Panc1 (cell line): ENCODE results near the gene GPR176. TPM values are rescaled to one million over a fixed set of nuclear protein-coding genes. Genes with fewer than 3 reads are reported as not detected.
A peak's percentile ranks its signal among the peaks of the same experiment; 100 is the strongest.

ENCODE experiments used
- ATAC-seq: fragments of 200-7000 bp; cut with Tn5 transposase; 2 replicates; pipeline ENCODE4 v1.9.1; 2020; ENCODE audit warnings: mild to moderate bottlenecking, moderate library complexity
- BruUV-seq: library from RNA; stranded (reverse); fragments of 400-500 nt; replicated peaks from 2 replicates; lab custom pipeline; 2021; lab: Mats Ljungman, UMichigan
- CTCF ChIA-PET: fragments of 300-600 bp; sonication (Branson Sonifier 250); formaldehyde crosslinking; loops from one replicate; lab custom pipeline; 2022; ENCODE audit warnings: antibody characterized with exemption; lab: Charles Lee
- POLR2A ChIA-PET: fragments of 300-600 bp; sonication (Branson Sonifier 250); formaldehyde crosslinking; loops from one replicate; lab custom pipeline; 2022; ENCODE audit warnings: antibody characterized with exemption; lab: Charles Lee
- DNase-seq: peaks from one replicate; pipeline ENCODE4 v3.0.0-alpha.2; 2010; ENCODE audit warnings: low read depth, low spot score
- H3K27ac ChIP-seq: 2 replicates; pipeline ENCODE4 v1.5.1; 2011; ENCODE audit warnings: mild to moderate bottlenecking, low read length, inconsistent platforms
- H3K27me3 ChIP-seq: fragments of 200-500 bp; sonication (Bioruptor generic); 2 replicates; pipeline ENCODE4 v1.6.0; 2014; ENCODE audit warnings: low read length, inconsistent platforms; ENCODE audit not compliant: control insufficient read depth, insufficient read depth
- H3K36me3 ChIP-seq: fragments of 200-500 bp; sonication (Bioruptor generic); 2 replicates; pipeline ENCODE4 v1.5.1; 2014; ENCODE audit warnings: inconsistent platforms, mild to moderate bottlenecking, low read length, moderate library complexity; ENCODE audit not compliant: control insufficient read depth, insufficient read depth
- H3K4me1 ChIP-seq: 2 replicates; pipeline ENCODE4 v1.5.1; 2011; ENCODE audit warnings: inconsistent platforms, mild to moderate bottlenecking, low read length, moderate library complexity; ENCODE audit not compliant: control insufficient read depth, insufficient read depth
- H3K4me3 ChIP-seq, 2 experiments: 2 replicates each; pipeline ENCODE4 v1.5.1; 2011 to 2012; ENCODE audit warnings: low read depth in 2 of 2, low read length in 2 of 2, mild to moderate bottlenecking in 2 of 2, inconsistent platforms in 1 of 2, moderate library complexity in 1 of 2
- H3K9me3 ChIP-seq: fragments of 200-500 bp; sonication (Bioruptor generic); 2 replicates; pipeline ENCODE4 v1.5.1; 2014; ENCODE audit warnings: low read depth, mild to moderate bottlenecking, inconsistent platforms, low read length, moderate library complexity; ENCODE audit not compliant: control insufficient read depth, insufficient read depth
- CTCF ChIP-seq: fragments of 450-650 bp; IDR thresholded peaks from 2 replicates; pipeline ENCODE4 v1.5.1; 2017; ENCODE audit warnings: mild to moderate bottlenecking
- POLR2AphosphoS5 ChIP-seq: IDR thresholded peaks from 2 replicates; pipeline ENCODE4 v1.6.1; 2012; ENCODE audit warnings: mild to moderate bottlenecking, low read depth, low read length, moderate library complexity
- REST ChIP-seq, 2 experiments: IDR thresholded peaks; 2 replicates each; pipeline ENCODE4 v1.6.1; 2011 to 2012; ENCODE audit warnings: low read depth in 2 of 2, control low read depth in 1 of 2, low read length in 1 of 2, mild to moderate bottlenecking in 1 of 2, moderate library complexity in 1 of 2; ENCODE audit not compliant: insufficient read depth in 1 of 2
- SIN3A ChIP-seq: IDR thresholded peaks from 2 replicates; pipeline ENCODE4 v1.6.1; 2012; ENCODE audit warnings: low read depth, mild to moderate bottlenecking, low read length, moderate library complexity, borderline replicate concordance; ENCODE audit not compliant: insufficient read depth
- TCF7L2 ChIP-seq: IDR thresholded peaks from 2 replicates; pipeline ENCODE4 v1.6.1; 2011; ENCODE audit warnings: mild to moderate bottlenecking, low read depth, low read length, inconsistent platforms
- in situ Hi-C: cut with HindIII; loops from 2 replicates; pipeline ENCODE4 v1.10.0; 2016; ENCODE audit warnings: low sequenced_read_pairs, low pct_unique_long_range_greater_than_20kb
- intact Hi-C: fragments of 100-400 bp; cut with micrococcal nuclease; formaldehyde crosslinking; loops from one replicate; pipeline ENCODE4 v1.10.0; 2022; ENCODE audit not compliant: unreplicated experiment
- total RNA-seq: library from RNA; stranded (reverse); gene quantifications from one replicate; pipeline ENCODE4 v1.2.1, GENCODE V29; 2021; ENCODE audit not compliant: unreplicated experiment

GPR176 gene
- total RNA-seq, 1 experiment from 2014 or later: 12.7 TPM

GRCh38 chr15:39918688-39919385 lies 1.2 kb downstream of the GPR176 start:
- peak overlapping the region; percentile 69 to 71 for H3K4me3 ChIP-seq
- POLR2A ChIA-PET: no interaction called here

GRCh38 chr15:39914977-39915376 lies 5.1 kb downstream of the GPR176 start:
- no peak for TF ChIP-seq TCF7L2
- TF ChIP-seq POLR2AphosphoS5: no peak
- no peak for TF ChIP-seq SIN3A
- TF ChIP-seq REST (IDR thresholded peaks at IDR 0.05; ENCODE audit: insufficient read depth in 1 of 2, low read depth in 2 of 2, low read length in 1 of 2): no peak
- no peak for TF ChIP-seq CTCF
- ChIA-PET POLR2A (no interaction called here), CTCF (no interaction called here)
- Histone ChIP-seq H3K27me3 (peaks cover 7% of the 10 kb centered on the region; the same call in 1 of the 2 replicates), H3K4me3 (no peak overlapping the region), H3K36me3 (no peaks in the 10 kb centered on the region), H3K27ac (no peak overlapping the region), H3K9me3 (no peaks in the 10 kb centered on the region), H3K4me1 (peaks cover 6% of the 10 kb centered on the region; the same call in 1 of the 2 replicates)
- BruUV-seq: no TSS peak
- no peak for DNase-seq
- in situ Hi-C loops: no loop called here
- ATAC-seq: no peak
- intact Hi-C loops: no loop called here

More at GRCh38 chr15:39918688-39919385, 1.2 kb downstream of the GPR176 start:
- BruUV-seq: no TSS peak
- CTCF ChIA-PET: no interaction called here
- ATAC-seq: no peak
- Histone ChIP-seq H3K36me3 (no peaks in the 10 kb centered on the region), H3K9me3 (no peaks in the 10 kb centered on the region), H3K27me3 (peaks cover 7% of the 10 kb centered on the region; the same call in 1 of the 2 replicates), H3K27ac (peak overlapping the region; percentile 46; the same call in 1 of the 2 replicates), H3K4me1 (peaks cover 6% of the 10 kb centered on the region; the same call in 1 of the 2 replicates)
- DNase-seq: no peak
- intact Hi-C loops: no loop called here
- in situ Hi-C loops: no loop called here
- TF ChIP-seq SIN3A: no peak

- ChIA-PET CTCF (interaction anchor here (0.5 kb wide), 1 partner anchor 50 kb away, joined by 3 read pairs; no protein-coding TSS in a partner anchor), POLR2A (no interaction called here)
- Histone ChIP-seq H3K27ac (no peak overlapping the region), H3K36me3 (no peaks in the 10 kb centered on the region), H3K27me3 (no peaks in the 10 kb centered on the region), H3K4me1 (no peaks in the 10 kb centered on the region), H3K4me3 (no peak overlapping the region), H3K9me3 (no peaks in the 10 kb centered on the region)
- TF ChIP-seq SIN3A: no peak
- TF ChIP-seq REST (IDR thresholded peaks at IDR 0.05; ENCODE audit: insufficient read depth in 1 of 2, low read depth in 2 of 2, low read length in 1 of 2): no peak
- TF ChIP-seq POLR2AphosphoS5: no peak
- no peak for TF ChIP-seq TCF7L2
- TF ChIP-seq CTCF: no peak
- DNase-seq: no peak
- BruUV-seq: no TSS peak
- ATAC-seq: no peak
- in situ Hi-C loops (no loop called here), intact Hi-C loops (no loop called here)
These were observed 11.1 kb downstream of the GPR176 start for GRCh38 chr15:39909007-39909406.
